ENCODE results near the gene DPY19L1. TPM values are rescaled to one million over a fixed set of nuclear protein-coding genes. Genes with fewer than 3 reads are reported as not detected.
"Not testable (repeated sequence)": the region's sequence is repeated elsewhere in the genome, so short reads cannot be mapped to it uniquely, and the experiment has no call there.

Gene DPY19L1
- 17.8 TPM for total RNA-seq

GRCh38 chr7:35037211-35037525 is at the start of gene DPY19L1:
Gene DPY19L1 (minus strand): TSS chr7:35037485. CDS start chr7:35037394, 91 bp downstream.
- no peak for DNase-seq (ENCODE audit: low spot score)
- no peak for ATAC-seq

- not testable (repeated sequence) for DNase-seq (ENCODE audit: low spot score); ATAC-seq
These were observed 42.2 kb upstream of the DPY19L1 start for GRCh38 chr7:35079517-35079916.

- not testable (repeated sequence) for DNase-seq (ENCODE audit: low spot score); ATAC-seq
These were observed 36.7 kb upstream of the DPY19L1 start for GRCh38 chr7:35074008-35074407.

GRCh38 chr7:35072950-35073827 is 35.9 kb upstream of the DPY19L1 start:
- not testable (repeated sequence) for DNase-seq (ENCODE audit: low spot score)
- ATAC-seq: peak; percentile 90

- not testable (repeated sequence) for DNase-seq (ENCODE audit: low spot score); ATAC-seq
These were observed 31.8 kb upstream of the DPY19L1 start for GRCh38 chr7:35069084-35069483.

- ATAC-seq; DNase-seq (ENCODE audit: low spot score): not testable (repeated sequence)
These were observed 28.1 kb upstream of the DPY19L1 start for GRCh38 chr7:35065382-35065781.

GRCh38 chr7:35058571-35058970 is 21.3 kb upstream of the DPY19L1 start:
- DNase-seq (ENCODE audit: low spot score); ATAC-seq: not testable (repeated sequence)

GRCh38 chr7:35057505-35058451 is 20.5 kb upstream of the DPY19L1 start:
- ATAC-seq; DNase-seq (ENCODE audit: low spot score): not testable (repeated sequence)

- not testable (repeated sequence) for DNase-seq (ENCODE audit: low spot score)
- peak; percentile 54 for ATAC-seq
These were observed 18.4 kb upstream of the DPY19L1 start for GRCh38 chr7:35055733-35056132.

GRCh38 chr7:35053488-35054175 is 16.3 kb upstream of the DPY19L1 start:
- not testable (repeated sequence) for DNase-seq (ENCODE audit: low spot score); ATAC-seq

- not testable (repeated sequence) for ATAC-seq; DNase-seq (ENCODE audit: low spot score)
These were observed 11.1 kb upstream of the DPY19L1 start for GRCh38 chr7:35048390-35048789.

- ATAC-seq; DNase-seq (ENCODE audit: low spot score): not testable (repeated sequence)
These were observed 10.6 kb upstream of the DPY19L1 start for GRCh38 chr7:35047912-35048305.

- ATAC-seq; DNase-seq (ENCODE audit: low spot score): not testable (repeated sequence)
These were observed 10.1 kb upstream of the DPY19L1 start for GRCh38 chr7:35047263-35047911.

GRCh38 chr7:35043301-35043700 is 6.0 kb upstream of the DPY19L1 start:
- ATAC-seq: not testable (repeated sequence)

GRCh38 chr7:35040906-35041305 is 3.6 kb upstream of the DPY19L1 start:
- ATAC-seq: no peak

More at GRCh38 chr7:35043301-35043700, 6.0 kb upstream of the DPY19L1 start:
- not testable (repeated sequence) for DNase-seq (ENCODE audit: low spot score)

GRCh38 chr7:35039343-35039742 is 2.1 kb upstream of the DPY19L1 start:
- ATAC-seq (no peak), DNase-seq (ENCODE audit: low spot score) (no peak)

More at GRCh38 chr7:35040906-35041305, 3.6 kb upstream of the DPY19L1 start:
- DNase-seq (ENCODE audit: low spot score): no peak

- DNase-seq (ENCODE audit: low spot score): no peak
These were observed 1.1 kb upstream of the DPY19L1 start for GRCh38 chr7:35038354-35038753.

GRCh38 chr7:35037526-35038341 is 449 bp upstream of the DPY19L1 start:
- peak; percentile 97 for DNase-seq (ENCODE audit: low spot score)

More at GRCh38 chr7:35038354-35038753, 1.1 kb upstream of the DPY19L1 start:
- no peak for ATAC-seq

More at GRCh38 chr7:35037526-35038341, 449 bp upstream of the DPY19L1 start:
- ATAC-seq: peak; percentile 86
